GM12878 (cell line): ENCODE results near the gene INIP. TPM values are rescaled to one million over a fixed set of nuclear protein-coding genes. Genes with fewer than 3 reads are reported as not detected.

ENCODE experiments used
- EP300 ChIP-seq, 2 experiments: fragments of 150-350 bp in 1 of 2; IDR thresholded peaks; 2 replicates each; pipeline ENCODE4 v1.6.1; 2011 to 2012; ENCODE audit warnings: low read depth in 2 of 2, low read length in 2 of 2, borderline replicate concordance in 1 of 2, improper control_type of control experiment in 1 of 2, inconsistent platforms in 1 of 2; ENCODE audit not compliant: control insufficient read depth in 1 of 2
- HDAC2 ChIP-seq: fragments of 200-600 bp; sonication (generic); IDR thresholded peaks from 2 replicates; pipeline ENCODE4 v1.6.1; 2017
- HDGF ChIP-seq: fragments of 450-650 bp; IDR thresholded peaks from 2 replicates; pipeline ENCODE4 v1.6.1; 2016; ENCODE audit warnings: antibody characterized with exemption
- JUNB ChIP-seq: IDR thresholded peaks from 2 replicates; pipeline ENCODE4 v1.6.1; 2016; ENCODE audit warnings: antibody characterized with exemption, mild to moderate bottlenecking
- KAT2A ChIP-seq: conservative IDR thresholded peaks from 2 replicates; pipeline ENCODE4 v1.6.1; 2011; ENCODE audit warnings: low read depth, low read length; ENCODE audit not compliant: control insufficient read depth
- MLLT1 ChIP-seq: fragments of 450-650 bp; IDR thresholded peaks from 2 replicates; pipeline ENCODE4 v1.6.1; 2016; ENCODE audit warnings: mild to moderate bottlenecking
- NFIC ChIP-seq: IDR thresholded peaks from 2 replicates; pipeline ENCODE4 v1.6.1; 2012; ENCODE audit warnings: low read depth, mild to moderate bottlenecking, inconsistent platforms, low read length, moderate library complexity
- NFYA ChIP-seq: IDR thresholded peaks from 2 replicates; pipeline ENCODE4 v1.6.1; 2011; ENCODE audit warnings: low read depth, mild to moderate bottlenecking, low read length, improper control_type of control experiment, borderline replicate concordance
- RFX5 ChIP-seq: IDR thresholded peaks from 2 replicates; pipeline ENCODE4 v1.6.1; 2011; ENCODE audit warnings: low read depth, low read length, improper control_type of control experiment
- SIX5 ChIP-seq: IDR thresholded peaks from 2 replicates; pipeline ENCODE4 v1.6.1; 2011; ENCODE audit warnings: mild to moderate bottlenecking, low read depth, low read length, moderate library complexity; ENCODE audit not compliant: severe bottlenecking
- STAT1 ChIP-seq: fragments of 450-650 bp; conservative IDR thresholded peaks from 2 replicates; pipeline ENCODE4 v1.6.1; 2014; ENCODE audit warnings: antibody characterized with exemption, mild to moderate bottlenecking
- ZNF622 ChIP-seq: fragments of 450-650 bp; IDR thresholded peaks from 2 replicates; pipeline ENCODE4 v1.6.1; 2017; ENCODE audit warnings: mild to moderate bottlenecking, inconsistent platforms
- ZSCAN29 ChIP-seq: fragments of 450-650 bp; IDR thresholded peaks from 2 replicates; pipeline ENCODE4 v1.6.1; 2017; ENCODE audit warnings: mild to moderate bottlenecking, moderate library complexity
- polyA plus RNA-seq, 11 experiments: library from polyadenylated mRNA; depleted of rRNA in 4 of 11; unstranded in 6 of 11; stranded (reverse) in 5 of 11; fragments of >200 nt; fragmentation: Nextera tagmentation in 4 of 11; fragmentation: Illumina TruSeq in 1 of 11; extraction: Ambion mirVana in 4 of 11; extraction: Trizol in 1 of 11; gene quantifications; 1 replicate in 1 of 11; 2 replicates in 10 of 11; pipeline versions ENCODE4 v1.2.1 to v1.2.3, GENCODE V29; 2011 to 2016; ENCODE audit warnings: inconsistent platforms in 2 of 11, missing spikeins in 2 of 11, low read depth in 1 of 11
- total RNA-seq, 4 experiments: library from RNA; depleted of rRNA in 3 of 4; stranded (reverse); fragments of >200 nt in 3 of 4; fragmentation: Illumina TruSeq in 1 of 4; extraction: Trizol in 1 of 4; gene quantifications; 2 replicates each; pipeline versions ENCODE4 v1.2.1 to v1.2.3, GENCODE V29; 2013 to 2021
- TF ChIP-seq, protein P1 (sequence below): IDR thresholded peaks from 2 replicates; pipeline ENCODE4 v1.6.1; 2012; ENCODE audit warnings: improper control_type of control experiment, low read depth, low read length; ENCODE audit not compliant: insufficient replicate concordance

Gene INIP
- total and polyA plus RNA-seq, 10 of the 15 experiments (the other 5 are each of a cell fraction or from before 2014, with no cell fraction given) = 18.9 to 66.5 (median 37.7) TPM

DNA sequence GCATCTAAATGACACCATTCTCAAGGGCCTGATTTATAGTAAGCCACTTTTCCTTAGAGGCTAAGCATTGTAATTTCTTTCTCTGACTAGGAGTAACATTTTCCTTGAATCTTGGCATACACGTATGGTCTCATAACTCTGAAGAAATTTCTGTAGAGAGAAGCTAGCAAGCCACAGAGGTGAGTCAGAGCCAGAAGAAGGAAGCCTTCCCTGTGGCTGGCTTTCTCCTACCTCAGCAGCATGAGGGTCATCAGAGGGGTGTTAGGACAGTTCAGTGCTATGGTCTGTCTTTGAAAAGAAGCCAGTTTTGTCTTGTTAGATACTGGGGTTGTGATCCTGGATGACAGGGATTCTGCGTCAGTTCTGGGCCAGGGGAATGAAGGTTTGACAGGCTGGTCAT is 35.8 kb upstream of the INIP start (continued):
- TF ChIP-seq, protein P1, sequence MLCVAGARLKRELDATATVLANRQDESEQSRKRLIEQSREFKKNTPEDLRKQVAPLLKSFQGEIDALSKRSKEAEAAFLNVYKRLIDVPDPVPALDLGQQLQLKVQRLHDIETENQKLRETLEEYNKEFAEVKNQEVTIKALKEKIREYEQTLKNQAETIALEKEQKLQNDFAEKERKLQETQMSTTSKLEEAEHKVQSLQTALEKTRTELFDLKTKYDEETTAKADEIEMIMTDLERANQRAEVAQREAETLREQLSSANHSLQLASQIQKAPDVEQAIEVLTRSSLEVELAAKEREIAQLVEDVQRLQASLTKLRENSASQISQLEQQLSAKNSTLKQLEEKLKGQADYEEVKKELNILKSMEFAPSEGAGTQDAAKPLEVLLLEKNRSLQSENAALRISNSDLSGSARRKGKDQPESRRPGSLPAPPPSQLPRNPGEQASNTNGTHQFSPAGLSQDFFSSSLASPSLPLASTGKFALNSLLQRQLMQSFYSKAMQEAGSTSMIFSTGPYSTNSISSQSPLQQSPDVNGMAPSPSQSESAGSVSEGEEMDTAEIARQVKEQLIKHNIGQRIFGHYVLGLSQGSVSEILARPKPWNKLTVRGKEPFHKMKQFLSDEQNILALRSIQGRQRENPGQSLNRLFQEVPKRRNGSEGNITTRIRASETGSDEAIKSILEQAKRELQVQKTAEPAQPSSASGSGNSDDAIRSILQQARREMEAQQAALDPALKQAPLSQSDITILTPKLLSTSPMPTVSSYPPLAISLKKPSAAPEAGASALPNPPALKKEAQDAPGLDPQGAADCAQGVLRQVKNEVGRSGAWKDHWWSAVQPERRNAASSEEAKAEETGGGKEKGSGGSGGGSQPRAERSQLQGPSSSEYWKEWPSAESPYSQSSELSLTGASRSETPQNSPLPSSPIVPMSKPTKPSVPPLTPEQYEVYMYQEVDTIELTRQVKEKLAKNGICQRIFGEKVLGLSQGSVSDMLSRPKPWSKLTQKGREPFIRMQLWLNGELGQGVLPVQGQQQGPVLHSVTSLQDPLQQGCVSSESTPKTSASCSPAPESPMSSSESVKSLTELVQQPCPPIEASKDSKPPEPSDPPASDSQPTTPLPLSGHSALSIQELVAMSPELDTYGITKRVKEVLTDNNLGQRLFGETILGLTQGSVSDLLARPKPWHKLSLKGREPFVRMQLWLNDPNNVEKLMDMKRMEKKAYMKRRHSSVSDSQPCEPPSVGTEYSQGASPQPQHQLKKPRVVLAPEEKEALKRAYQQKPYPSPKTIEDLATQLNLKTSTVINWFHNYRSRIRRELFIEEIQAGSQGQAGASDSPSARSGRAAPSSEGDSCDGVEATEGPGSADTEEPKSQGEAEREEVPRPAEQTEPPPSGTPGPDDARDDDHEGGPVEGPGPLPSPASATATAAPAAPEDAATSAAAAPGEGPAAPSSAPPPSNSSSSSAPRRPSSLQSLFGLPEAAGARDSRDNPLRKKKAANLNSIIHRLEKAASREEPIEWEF = no peak
- TF ChIP-seq KAT2A (no peak), RFX5 (no peak), NFYA (no peak), EP300 (IDR thresholded peaks at IDR 0.05; ENCODE audit: borderline replicate concordance in 1 of 2, control insufficient read depth in 1 of 2, low read depth in 2 of 2, low read length in 2 of 2) (no peak), ZSCAN29 (no peak), STAT1 (no peak), NFIC (no peak), MLLT1 (no peak), SIX5 (no peak), HDGF (no peak), ZNF622 (no peak), JUNB (no peak), HDAC2 (no peak)
- TF ChIP-seq, all 136 proteins: peak for 0
